IMR-90 (cell line): Measurements from ENCODE around the gene TNFRSF25. TPM values are rescaled to one million over a fixed set of nuclear protein-coding genes. Genes with fewer than 3 reads are reported as not detected.

Experiments
- ATAC-seq: fragments of 200-7000 bp; cut with Tn5 transposase; 2 replicates; pipeline ENCODE4 v1.9.1; 2020; ENCODE audit warnings: low read depth, mild to moderate bottlenecking, moderate library complexity
- BruUV-seq: library from RNA; stranded (reverse); fragments of 400-500 nt; replicated peaks from 2 replicates; lab custom pipeline; 2021; lab: Mats Ljungman, UMichigan
- CTCF ChIA-PET: fragments of 300-600 bp; formaldehyde crosslinking; extraction: SDS; loops from one replicate; lab custom pipeline; 2021; ENCODE audit warnings: antibody characterized with exemption; lab: Yijun Ruan, JAX
- POLR2A ChIA-PET: fragments of 300-600 bp; sonication (Branson Sonifier 250); formaldehyde crosslinking; loops from one replicate; lab custom pipeline; 2022; ENCODE audit warnings: antibody characterized with exemption; ENCODE audit not compliant: unreplicated experiment; lab: Charles Lee
- DNase-seq: peaks from one replicate; pipeline ENCODE4 v3.0.0; 2013
- H2AFZ ChIP-seq: replicated peaks from 2 replicates; pipeline ENCODE3; 2013; ENCODE audit warnings: low read length, mild to moderate bottlenecking; ENCODE audit not compliant: poor library complexity
- H2AK5ac ChIP-seq: 2 replicates; pipeline ENCODE4 v1.6.1; 2013; ENCODE audit warnings: low read depth, low read length, inconsistent platforms
- H2AK9ac ChIP-seq: replicated peaks from 2 replicates; pipeline ENCODE3; 2013; ENCODE audit warnings: mild to moderate bottlenecking, low read depth, low read length, moderate library complexity; ENCODE audit not compliant: poor library complexity
- H2BK120ac ChIP-seq: 2 replicates; pipeline ENCODE4 v1.6.1; 2013; ENCODE audit warnings: low read depth, low read length, inconsistent platforms
- H2BK15ac ChIP-seq: 3 replicates; pipeline ENCODE4 v1.6.1; 2013; ENCODE audit warnings: low read depth, low read length, inconsistent platforms
- H2BK20ac ChIP-seq: 2 replicates; pipeline ENCODE4 v1.6.1; 2013; ENCODE audit warnings: low read depth, mild to moderate bottlenecking, inconsistent platforms, low read length, moderate library complexity
- H2BK5ac ChIP-seq: 2 replicates; pipeline ENCODE4 v1.6.1; 2013; ENCODE audit warnings: mild to moderate bottlenecking, low read depth, low read length, inconsistent platforms; ENCODE audit not compliant: poor library complexity, severe bottlenecking
- H3K14ac ChIP-seq: replicated peaks from 2 replicates; pipeline ENCODE4 v1.6.1; 2013; ENCODE audit warnings: low read depth, low read length, inconsistent platforms
- H3K18ac ChIP-seq: 2 replicates; pipeline ENCODE4 v1.6.1; 2013; ENCODE audit warnings: low read depth, low read length, control low read depth
- H3K23ac ChIP-seq: 2 replicates; pipeline ENCODE4 v1.6.1; 2013; ENCODE audit warnings: low read depth, low read length, inconsistent platforms
- H3K27ac ChIP-seq: 2 replicates; pipeline ENCODE4 v1.5.1; 2013; ENCODE audit warnings: mild to moderate bottlenecking, control low read depth, low read length; ENCODE audit not compliant: insufficient read depth
- H3K27me3 ChIP-seq: 2 replicates; pipeline ENCODE4 v1.6.1; 2013; ENCODE audit warnings: low read length; ENCODE audit not compliant: control insufficient read depth, insufficient read depth
- H3K36me3 ChIP-seq: 2 replicates; pipeline ENCODE4 v1.6.1; 2013; ENCODE audit warnings: low read length, mixed read lengths; ENCODE audit not compliant: control insufficient read depth, insufficient read depth
- H3K4ac ChIP-seq: 2 replicates; pipeline ENCODE4 v1.6.1; 2013; ENCODE audit warnings: low read depth, low read length, inconsistent platforms
- H3K4me1 ChIP-seq: 2 replicates; pipeline ENCODE4 v1.6.1; 2013; ENCODE audit warnings: low read length, mixed read lengths; ENCODE audit not compliant: control insufficient read depth, insufficient read depth
- H3K4me2 ChIP-seq: 2 replicates; pipeline ENCODE4 v1.6.1; 2013; ENCODE audit warnings: low read depth, mild to moderate bottlenecking, control low read depth, low read length, moderate library complexity
- H3K4me3 ChIP-seq: 2 replicates; pipeline ENCODE4 v1.5.1; 2013; ENCODE audit warnings: low read depth, mild to moderate bottlenecking, control low read depth, low read length, moderate library complexity; ENCODE audit not compliant: insufficient read depth
- H3K56ac ChIP-seq: 2 replicates; pipeline ENCODE4 v1.6.1; 2013; ENCODE audit warnings: low read length, inconsistent platforms; ENCODE audit not compliant: insufficient read depth; ENCODE audit errors: extremely low read depth
- H3K79me1 ChIP-seq, 2 experiments: 2 replicates each; pipeline ENCODE4 v1.6.1; 2013; ENCODE audit warnings: low read length in 2 of 2, inconsistent platforms in 1 of 2, low read depth in 1 of 2
- H3K9ac ChIP-seq: 2 replicates; pipeline ENCODE4 v1.6.1; 2013; ENCODE audit warnings: low read depth, low read length, control low read depth
- H3K9me1 ChIP-seq: 2 replicates; pipeline ENCODE4 v1.6.1; 2013; ENCODE audit warnings: low read length, inconsistent platforms; ENCODE audit not compliant: insufficient read depth
- H3K9me3 ChIP-seq: 2 replicates; pipeline ENCODE4 v1.6.1; 2013; ENCODE audit warnings: low read length; ENCODE audit not compliant: control insufficient read depth, insufficient read depth
- H4K20me1 ChIP-seq: 2 replicates; pipeline ENCODE4 v1.6.1; 2013; ENCODE audit warnings: low read length, inconsistent platforms; ENCODE audit not compliant: insufficient read depth
- H4K5ac ChIP-seq: 2 replicates; pipeline ENCODE4 v1.6.1; 2013; ENCODE audit warnings: mild to moderate bottlenecking, low read depth, low read length, control low read depth
- H4K8ac ChIP-seq, 2 experiments: 2 replicates each; pipeline ENCODE4 v1.6.1; 2013; ENCODE audit warnings: low read depth in 2 of 2, low read length in 2 of 2, control low read depth in 1 of 2, inconsistent platforms in 1 of 2
- H4K91ac ChIP-seq: 2 replicates; pipeline ENCODE4 v1.6.1; 2013; ENCODE audit warnings: low read depth, low read length, inconsistent platforms; ENCODE audit not compliant: insufficient read depth
- BHLHE40 ChIP-seq: fragments of 150-350 bp; IDR thresholded peaks from 2 replicates; pipeline ENCODE4 v1.6.1; 2016; ENCODE audit warnings: mild to moderate bottlenecking, low read depth, low read length
- CEBPB ChIP-seq: IDR thresholded peaks from 2 replicates; pipeline ENCODE4 v1.6.1; 2012; ENCODE audit warnings: low read depth, low read length, improper control_type of control experiment
- CHD1 ChIP-seq: IDR thresholded peaks from 2 replicates; pipeline ENCODE4 v1.6.1; 2012; ENCODE audit warnings: low read depth, low read length, improper control_type of control experiment
- FOS ChIP-seq: fragments of 150-350 bp; IDR thresholded peaks from 2 replicates; pipeline ENCODE4 v1.6.1; 2016; ENCODE audit warnings: low read depth, low read length
- MAFK ChIP-seq: IDR thresholded peaks from 2 replicates; pipeline ENCODE4 v1.6.1; 2012; ENCODE audit warnings: low read depth, low read length, improper control_type of control experiment
- MAZ ChIP-seq: IDR thresholded peaks from 2 replicates; pipeline ENCODE4 v1.6.1; 2012; ENCODE audit warnings: low read depth, mild to moderate bottlenecking, low read length, improper control_type of control experiment, moderate library complexity, borderline replicate concordance
- MXI1 ChIP-seq: IDR thresholded peaks from 2 replicates; pipeline ENCODE4 v1.6.1; 2012; ENCODE audit warnings: low read depth, mild to moderate bottlenecking, low read length, moderate library complexity, borderline replicate concordance
- NFE2L2 ChIP-seq: fragments of 150-350 bp; IDR thresholded peaks from 2 replicates; pipeline ENCODE4 v1.6.1; 2016; ENCODE audit warnings: low read depth, mild to moderate bottlenecking, low read length
- POLR2A ChIP-seq: IDR thresholded peaks from 2 replicates; pipeline ENCODE4 v1.6.1; 2012; ENCODE audit warnings: mild to moderate bottlenecking, low read depth, low read length
- RAD21 ChIP-seq: IDR thresholded peaks from 2 replicates; pipeline ENCODE4 v1.6.1; 2012; ENCODE audit warnings: low read length, improper control_type of control experiment
- RFX5 ChIP-seq: IDR thresholded peaks from 2 replicates; pipeline ENCODE4 v1.8.0; 2012; ENCODE audit warnings: low read depth, mild to moderate bottlenecking, low read length, moderate library complexity
- SMC3 ChIP-seq: fragments of 150-350 bp; IDR thresholded peaks from 2 replicates; pipeline ENCODE4 v1.6.1; 2016; ENCODE audit warnings: low read depth, mild to moderate bottlenecking, antibody characterized with exemption, low read length, moderate library complexity
- WGBS, 2 experiments: methylation state at CpG; one replicate each; pipeline versions ENCODE4 v1.1.5 to v1.1.7; 2013; ENCODE audit warnings: missing lambda C conversion rate in 2 of 2; ENCODE audit not compliant: insufficient read length in 1 of 2; ENCODE audit errors: extremely low coverage in 2 of 2; 5-methylcytosine and 5-hydroxymethylcytosine counted together
- dilution Hi-C: fragments of 300-500 bp; cut with HindIII; formaldehyde crosslinking; loops from one replicate; pipeline ENCODE4 v1.14.3; 2018; ENCODE audit warnings: low sequenced_read_pairs; ENCODE audit not compliant: unreplicated experiment
- in situ Hi-C: fragments of 300-500 bp; cut with MboI; formaldehyde crosslinking; loops from 3 replicates; pipeline ENCODE4 v1.14.3; 2019; ENCODE audit warnings: low sequenced_read_pairs, inconsistent platforms, mixed read lengths
- intact Hi-C: fragments of 100-400 bp; cut with micrococcal nuclease; formaldehyde crosslinking; loops from 2 replicates; pipeline ENCODE4 v1.10.0; 2022
- polyA plus RNA-seq, 3 experiments: library from polyadenylated mRNA; depleted of rRNA; stranded (reverse); fragments of >200 nt; gene quantifications; 2 replicates each; pipeline ENCODE4 v1.2.3, GENCODE V29; 2012; ENCODE audit warnings: low replicate concordance in 1 of 3
- total RNA-seq: library from RNA; depleted of rRNA; stranded (reverse); fragments of >200 nt; gene quantifications from 2 replicates; pipeline ENCODE4 v1.2.3, GENCODE V29; 2012
- TF ChIP-seq, protein P1 (sequence below): conservative IDR thresholded peaks from 2 replicates; pipeline ENCODE4 v1.5.1; 2012; ENCODE audit warnings: mild to moderate bottlenecking, low read depth, low read length, improper control_type of control experiment
- TF ChIP-seq, protein P2 (sequence below): fragments of 150-350 bp; IDR thresholded peaks from 2 replicates; pipeline ENCODE4 v1.6.1; 2017; ENCODE audit warnings: mild to moderate bottlenecking, antibody characterized with exemption, low read length, low read depth
- TF ChIP-seq, protein P3 (sequence below): fragments of 150-350 bp; IDR thresholded peaks from 2 replicates; pipeline ENCODE4 v1.6.1; 2016; ENCODE audit warnings: low read depth, mild to moderate bottlenecking, low read length, moderate library complexity, borderline replicate concordance

Gene TNFRSF25
- total and polyA plus RNA-seq, 2 of the 4 experiments (the other 2 are of a cell fraction) = 1.3 to 11.2 TPM

GRCh38 chr1:6506210-6507036 lies 40.5 kb upstream of the TNFRSF25 start:
- intact Hi-C loops = no loop called here
- H3K9me1 ChIP-seq = no peaks in the 10 kb centered on the region
- no peak overlapping the region for H2BK20ac ChIP-seq
- dilution Hi-C loops = no loop called here
- no peak overlapping the region for H2BK15ac ChIP-seq
- 78% methylated on average over 7 of the region's 31 CpGs; no CpG with 5 or more reads in 1 of the 2 experiments for WGBS, 2 experiments
- H3K23ac ChIP-seq = no peak overlapping the region
- no peak overlapping the region for H3K4ac ChIP-seq
- H3K4me3 ChIP-seq = no peak overlapping the region
- peaks cover 4% of the 10 kb centered on the region; the same call in 1 of the 2 replicates for H3K27me3 ChIP-seq
- H3K18ac ChIP-seq = no peak overlapping the region
- H3K14ac ChIP-seq = no peak overlapping the region
- H4K5ac ChIP-seq = no peak overlapping the region
- H2BK5ac ChIP-seq = no peak overlapping the region
- no peak overlapping the region for H4K8ac ChIP-seq
- in situ Hi-C loops = no loop called here
- H3K56ac ChIP-seq = no peak overlapping the region
- H3K79me1 ChIP-seq = no peaks in the 10 kb centered on the region
- ChIA-PET CTCF (interaction anchor here (0.6 kb wide), 1 partner anchor 757 kb away, joined by 3 read pairs; no protein-coding TSS in a partner anchor), POLR2A (no interaction called here)
- no peak overlapping the region for H4K91ac ChIP-seq
- H3K9ac ChIP-seq = no peak overlapping the region
- ATAC-seq (no peak), DNase-seq (no peak)
- no peaks in the 10 kb centered on the region; the same call in 1 of the 2 replicates for H3K4me1 ChIP-seq
- H4K20me1 ChIP-seq = no peaks in the 10 kb centered on the region
- no peak overlapping the region for H3K4me2 ChIP-seq
- no peak overlapping the region for H2AK5ac ChIP-seq
- no peak overlapping the region for H2BK120ac ChIP-seq
- H2AK9ac ChIP-seq = no peak overlapping the region
- no peak overlapping the region for H3K27ac ChIP-seq
- no peaks in the 10 kb centered on the region for H3K9me3 ChIP-seq
- no TSS peak for BruUV-seq
- no peak overlapping the region for H2AFZ ChIP-seq
- H3K36me3 ChIP-seq = no peaks in the 10 kb centered on the region
- TF ChIP-seq, protein P1, sequence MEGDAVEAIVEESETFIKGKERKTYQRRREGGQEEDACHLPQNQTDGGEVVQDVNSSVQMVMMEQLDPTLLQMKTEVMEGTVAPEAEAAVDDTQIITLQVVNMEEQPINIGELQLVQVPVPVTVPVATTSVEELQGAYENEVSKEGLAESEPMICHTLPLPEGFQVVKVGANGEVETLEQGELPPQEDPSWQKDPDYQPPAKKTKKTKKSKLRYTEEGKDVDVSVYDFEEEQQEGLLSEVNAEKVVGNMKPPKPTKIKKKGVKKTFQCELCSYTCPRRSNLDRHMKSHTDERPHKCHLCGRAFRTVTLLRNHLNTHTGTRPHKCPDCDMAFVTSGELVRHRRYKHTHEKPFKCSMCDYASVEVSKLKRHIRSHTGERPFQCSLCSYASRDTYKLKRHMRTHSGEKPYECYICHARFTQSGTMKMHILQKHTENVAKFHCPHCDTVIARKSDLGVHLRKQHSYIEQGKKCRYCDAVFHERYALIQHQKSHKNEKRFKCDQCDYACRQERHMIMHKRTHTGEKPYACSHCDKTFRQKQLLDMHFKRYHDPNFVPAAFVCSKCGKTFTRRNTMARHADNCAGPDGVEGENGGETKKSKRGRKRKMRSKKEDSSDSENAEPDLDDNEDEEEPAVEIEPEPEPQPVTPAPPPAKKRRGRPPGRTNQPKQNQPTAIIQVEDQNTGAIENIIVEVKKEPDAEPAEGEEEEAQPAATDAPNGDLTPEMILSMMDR = no peak
- TF ChIP-seq SMC3 (no peak), POLR2A (no peak), MXI1 (no peak), CEBPB (no peak), FOS (no peak), CHD1 (no peak), MAZ (no peak), MAFK (no peak), RAD21 (no peak), RFX5 (no peak), NFE2L2 (no peak), BHLHE40 (no peak)
- TF ChIP-seq, protein P2, sequence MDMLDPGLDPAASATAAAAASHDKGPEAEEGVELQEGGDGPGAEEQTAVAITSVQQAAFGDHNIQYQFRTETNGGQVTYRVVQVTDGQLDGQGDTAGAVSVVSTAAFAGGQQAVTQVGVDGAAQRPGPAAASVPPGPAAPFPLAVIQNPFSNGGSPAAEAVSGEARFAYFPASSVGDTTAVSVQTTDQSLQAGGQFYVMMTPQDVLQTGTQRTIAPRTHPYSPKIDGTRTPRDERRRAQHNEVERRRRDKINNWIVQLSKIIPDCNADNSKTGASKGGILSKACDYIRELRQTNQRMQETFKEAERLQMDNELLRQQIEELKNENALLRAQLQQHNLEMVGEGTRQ = no peak
- TF ChIP-seq, protein P3, sequence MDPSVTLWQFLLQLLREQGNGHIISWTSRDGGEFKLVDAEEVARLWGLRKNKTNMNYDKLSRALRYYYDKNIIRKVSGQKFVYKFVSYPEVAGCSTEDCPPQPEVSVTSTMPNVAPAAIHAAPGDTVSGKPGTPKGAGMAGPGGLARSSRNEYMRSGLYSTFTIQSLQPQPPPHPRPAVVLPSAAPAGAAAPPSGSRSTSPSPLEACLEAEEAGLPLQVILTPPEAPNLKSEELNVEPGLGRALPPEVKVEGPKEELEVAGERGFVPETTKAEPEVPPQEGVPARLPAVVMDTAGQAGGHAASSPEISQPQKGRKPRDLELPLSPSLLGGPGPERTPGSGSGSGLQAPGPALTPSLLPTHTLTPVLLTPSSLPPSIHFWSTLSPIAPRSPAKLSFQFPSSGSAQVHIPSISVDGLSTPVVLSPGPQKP = no peak
